NCI-H2107 treated with DMSO at 0.1 percent for 48 hours (cell line): ENCODE results near the gene LGALS7B.
"Not testable (repeated sequence)": the region's sequence is repeated elsewhere in the genome, so short reads cannot be mapped to it uniquely, and the experiment has no call there.

Source experiments
- DNase-seq: peaks from one replicate; lab custom pipeline; 2025; ENCODE audit not compliant: unreplicated experiment; lab: John Stamatoyannopoulos, UW

LGALS7B gene

GRCh38 chr19:38769635-38770211, 19.3 kb upstream of the LGALS7B start:
- DNase-seq, result no peak

DNA sequence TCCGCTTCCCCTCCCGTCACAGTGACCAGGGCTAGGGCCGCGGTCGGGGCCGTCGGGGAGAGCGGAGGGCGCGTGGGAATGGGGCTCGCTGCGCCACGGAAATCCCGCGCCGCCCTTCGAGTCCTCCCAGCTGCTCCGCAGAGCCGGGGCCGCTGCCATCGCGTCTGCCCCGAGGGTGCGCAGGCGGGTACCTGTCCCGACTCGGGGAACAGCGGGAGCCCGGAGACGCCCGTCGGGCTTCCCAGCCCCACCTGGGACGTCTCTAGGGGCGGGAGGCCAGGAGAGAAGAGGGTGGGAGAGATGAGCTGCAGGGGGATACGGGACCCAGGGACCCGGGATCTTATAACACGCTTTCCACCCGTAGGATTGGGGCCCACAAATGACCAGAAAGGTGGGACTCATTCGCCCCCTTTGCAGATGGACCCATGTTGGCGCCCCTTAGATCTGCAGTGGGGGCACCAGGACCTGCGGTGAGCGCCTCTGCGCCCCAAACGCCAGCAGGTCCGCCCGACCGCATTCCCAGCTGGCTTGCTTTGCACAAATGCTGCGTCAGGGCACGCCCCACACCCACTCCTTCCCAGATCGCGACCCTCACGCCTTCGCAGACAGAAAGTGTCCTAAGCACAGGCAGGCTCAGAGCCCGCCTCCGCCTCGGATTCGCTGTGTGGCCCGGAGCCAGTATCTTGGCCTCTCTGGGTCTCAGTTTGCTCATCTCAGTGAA, 18.6 kb upstream of the LGALS7B start:
- DNase-seq, result not testable (repeated sequence)

GRCh38 chr19:38770949-38771275, 18.1 kb upstream of the LGALS7B start:
- DNase-seq, result not testable (repeated sequence)

DNA sequence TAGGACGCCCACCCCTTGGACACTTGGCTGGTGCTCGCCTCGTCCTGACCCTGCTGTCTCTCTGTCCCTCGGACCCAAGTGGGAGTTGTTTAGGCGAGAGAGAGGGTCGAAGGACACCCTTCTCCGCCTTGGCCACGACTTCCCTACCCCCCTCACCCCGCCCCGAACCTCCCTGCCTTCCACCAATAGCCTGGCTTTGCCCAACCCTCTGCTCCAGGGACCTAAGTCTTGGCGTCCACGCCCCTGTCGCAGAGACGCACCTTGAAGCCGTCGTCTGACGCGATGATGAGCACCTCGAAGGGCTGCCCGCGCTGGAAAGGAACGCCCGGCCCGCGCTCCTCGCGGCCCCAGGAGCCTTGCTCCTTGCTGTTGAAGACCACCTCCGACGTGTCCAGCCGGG, 17.4 kb upstream of the LGALS7B start:
- DNase-seq, result not testable (repeated sequence)

GRCh38 chr19:38773469-38774177, 15.4 kb upstream of the LGALS7B start, which contains the start of gene LGALS7:
Gene LGALS7, minus strand, starts transcription at chr19:38773517. Its CDS starts 25 bp downstream, at chr19:38773492.
- DNase-seq, result no peak

- DNase-seq, result no peak
Observed at GRCh38 chr19:38774181-38774950, 14.6 kb upstream of the LGALS7B start.

DNA sequence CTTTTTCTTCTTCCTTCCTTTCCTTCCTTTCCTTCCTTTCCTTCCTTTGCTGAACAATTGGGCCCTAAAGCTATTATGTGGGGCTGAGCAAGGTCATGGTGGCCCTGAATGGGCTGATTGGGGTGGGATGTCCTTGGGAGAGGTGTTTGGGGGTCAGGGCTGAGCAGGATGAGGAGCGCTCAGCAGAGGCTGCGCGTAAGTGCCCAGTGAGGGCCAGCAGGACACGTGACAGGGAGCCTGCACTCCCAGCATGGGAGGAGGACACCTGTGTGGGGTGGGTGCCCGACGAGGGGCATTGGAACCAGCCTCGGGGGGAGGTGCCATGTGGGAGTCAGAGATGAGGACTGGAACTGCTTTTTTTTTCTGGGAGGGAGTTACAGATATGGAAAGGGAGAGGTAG, 10.3 kb upstream of the LGALS7B start:
- DNase-seq, result no peak

GRCh38 chr19:38780443-38780842, 8.6 kb upstream of the LGALS7B start:
- DNase-seq, result no peak

DNA sequence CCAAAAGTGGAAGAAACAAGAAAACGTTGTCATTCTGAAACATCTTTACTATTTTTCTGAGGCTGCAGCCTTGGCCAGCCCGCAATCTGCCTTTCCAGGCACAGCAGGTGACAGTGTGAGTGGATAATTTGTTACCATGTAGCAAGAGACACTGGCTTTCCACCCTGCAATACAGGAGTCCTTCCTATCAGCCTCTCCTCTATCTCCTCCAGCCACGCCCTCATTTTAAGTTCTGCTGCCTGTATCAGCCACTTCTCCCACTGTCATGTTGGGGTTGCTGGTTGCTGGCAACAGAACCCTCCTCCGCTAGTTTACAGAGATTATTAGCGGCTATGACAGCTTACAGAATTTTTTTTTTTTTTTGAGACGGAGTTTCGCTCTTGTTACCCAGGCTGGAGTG, 7.9 kb upstream of the LGALS7B start:
- no peak for DNase-seq

DNA sequence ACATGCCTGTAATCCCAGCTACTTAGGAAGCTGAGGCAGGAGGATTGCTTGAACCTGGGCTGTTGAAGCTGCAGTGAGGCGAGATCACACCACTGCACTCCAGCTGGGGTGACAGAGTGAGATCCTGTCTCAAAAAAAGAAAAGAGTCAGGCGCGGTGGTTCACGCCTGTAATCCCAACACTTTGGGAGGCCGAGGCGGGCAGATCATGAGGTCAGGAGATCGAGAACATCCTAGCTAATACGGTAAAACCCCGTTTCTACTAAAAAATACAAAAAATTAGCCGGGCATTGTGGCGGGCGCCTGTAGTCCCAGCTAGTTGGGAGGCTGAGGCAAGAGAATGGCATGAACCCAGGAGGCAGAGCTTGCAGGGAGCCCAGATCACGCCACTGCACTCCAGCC, 6.8 kb upstream of the LGALS7B start:
- DNase-seq, result not testable (repeated sequence)

- DNase-seq, result no peak
Observed at GRCh38 chr19:38784224-38784623, 4.8 kb upstream of the LGALS7B start.

GRCh38 chr19:38785187-38785699, 3.8 kb upstream of the LGALS7B start:
- DNase-seq, result no peak

GRCh38 chr19:38786061-38786460, 2.9 kb upstream of the LGALS7B start:
- DNase-seq, result not testable (repeated sequence)

- DNase-seq, result no peak
Observed at GRCh38 chr19:38786572-38787265, 2.3 kb upstream of the LGALS7B start.

DNA sequence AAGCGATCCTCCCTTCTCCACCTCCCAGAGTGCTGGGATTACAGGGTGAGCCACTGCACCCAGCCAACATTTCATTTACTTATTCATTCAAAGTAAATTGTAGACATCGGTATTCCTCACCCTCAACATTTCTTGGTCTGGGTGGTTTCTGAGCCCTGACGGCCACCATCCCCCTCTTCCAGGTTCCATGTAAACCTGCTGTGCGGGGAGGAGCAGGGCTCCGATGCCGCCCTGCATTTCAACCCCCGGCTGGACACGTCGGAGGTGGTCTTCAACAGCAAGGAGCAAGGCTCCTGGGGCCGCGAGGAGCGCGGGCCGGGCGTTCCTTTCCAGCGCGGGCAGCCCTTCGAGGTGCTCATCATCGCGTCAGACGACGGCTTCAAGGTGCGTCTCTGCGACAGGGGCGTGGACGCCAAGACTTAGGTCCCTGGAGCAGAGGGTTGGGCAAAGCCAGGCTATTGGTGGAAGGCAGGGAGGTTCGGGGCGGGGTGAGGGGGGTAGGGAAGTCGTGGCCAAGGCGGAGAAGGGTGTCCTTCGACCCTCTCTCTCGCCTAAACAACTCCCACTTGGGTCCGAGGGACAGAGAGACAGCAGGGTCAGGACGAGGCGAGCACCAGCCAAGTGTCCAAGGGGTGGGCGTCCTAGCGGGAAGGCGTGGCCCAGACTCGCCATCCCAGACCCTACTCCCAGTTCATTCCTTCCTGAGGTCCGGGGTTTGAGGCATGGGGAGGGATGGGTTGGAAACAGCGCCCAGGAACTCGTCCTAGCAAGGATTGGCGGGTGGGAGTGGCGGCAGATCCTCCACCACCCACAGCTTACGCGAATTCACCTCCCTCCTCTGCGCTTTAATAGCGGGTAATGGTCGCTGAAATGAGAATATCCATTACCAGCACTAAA, 1.8 kb downstream of the LGALS7B start:
- not testable (repeated sequence) for DNase-seq

GRCh38 chr19:38791451-38792064, 2.6 kb downstream of the LGALS7B start:
- DNase-seq, result not testable (repeated sequence)

GRCh38 chr19:38792250-38793111, 3.5 kb downstream of the LGALS7B start:
- no peak for DNase-seq

DNA sequence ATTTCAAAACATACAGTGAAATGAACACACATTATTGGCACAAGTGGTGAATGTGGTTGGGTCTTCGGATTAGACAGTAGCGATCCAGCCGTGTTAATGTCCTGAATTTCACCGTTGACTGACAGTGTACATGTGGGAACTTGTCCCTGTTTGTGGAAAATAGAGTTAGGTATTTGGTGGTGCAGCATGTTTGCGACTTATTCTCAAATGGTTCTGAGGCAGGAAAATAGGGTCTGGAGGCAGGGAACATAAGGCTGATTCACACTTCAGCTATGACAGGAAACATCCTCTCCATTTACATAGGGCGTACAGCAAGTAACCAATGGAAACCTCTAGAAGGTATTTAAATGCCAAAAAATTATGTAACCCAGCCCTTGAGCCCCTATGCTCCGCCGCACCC, 4.2 kb downstream of the LGALS7B start:
- DNase-seq, result no peak
